Measurements from ENCODE around the gene SPSB3.
"Not testable (repeated sequence)": the region's sequence is repeated elsewhere in the genome, so short reads cannot be mapped to it uniquely, and the experiment has no call there.

The SPSB3 gene

GRCh38 chr16:1800701-1801100, 18.3 kb upstream of the SPSB3 start:
- H3K4me1 ChIP-seq (ENCODE audit: insufficient read depth, low read length) = no peaks in the 10 kb centered on the region
- no peaks in the 10 kb centered on the region for H3K36me3 ChIP-seq (ENCODE audit: insufficient read depth, low read length)
- H3K9me3 ChIP-seq (ENCODE audit: control insufficient read depth, insufficient read depth, low read length) = peaks cover 3% of the 10 kb centered on the region
- no peak overlapping the region for H3K9ac ChIP-seq (ENCODE audit: low read depth, low read length)

DNA sequence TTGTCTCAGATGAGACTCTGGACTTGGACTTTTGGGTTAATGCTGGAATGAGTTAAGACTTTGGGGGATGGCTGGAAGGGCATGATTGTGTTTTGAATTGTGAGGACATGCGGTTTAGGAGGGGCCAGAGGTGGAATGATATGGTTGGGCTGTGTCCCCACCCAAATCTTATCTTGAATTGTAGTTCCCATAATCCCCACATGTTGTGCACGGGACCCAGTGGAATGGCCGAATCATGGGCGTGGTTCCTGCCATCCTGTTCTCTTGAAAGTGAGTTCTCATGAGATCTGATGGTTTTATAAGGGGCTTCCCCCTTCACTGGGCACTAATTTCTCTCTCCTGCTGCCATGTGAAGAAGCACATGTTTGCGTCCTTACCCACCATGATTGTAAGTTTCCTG, 16.9 kb upstream of the SPSB3 start:
- H3K9me3 ChIP-seq (ENCODE audit: control insufficient read depth, insufficient read depth, low read length); H3K4me1 ChIP-seq (ENCODE audit: insufficient read depth, low read length); H3K36me3 ChIP-seq (ENCODE audit: insufficient read depth, low read length); H3K9ac ChIP-seq (ENCODE audit: low read depth, low read length): not testable (repeated sequence)

GRCh38 chr16:1794908-1795666, 12.7 kb upstream of the SPSB3 start:
- H3K4me1 ChIP-seq (ENCODE audit: insufficient read depth, low read length) = no peaks in the 10 kb centered on the region
- no peaks in the 10 kb centered on the region for H3K36me3 ChIP-seq (ENCODE audit: insufficient read depth, low read length)
- H3K9ac ChIP-seq (ENCODE audit: low read depth, low read length) = no peak overlapping the region
- peaks cover 3% of the 10 kb centered on the region for H3K9me3 ChIP-seq (ENCODE audit: control insufficient read depth, insufficient read depth, low read length)

- Histone ChIP-seq H3K9ac (ENCODE audit: low read depth, low read length) (no peak overlapping the region), H3K9me3 (ENCODE audit: control insufficient read depth, insufficient read depth, low read length) (peaks cover 3% of the 10 kb centered on the region), H3K4me1 (ENCODE audit: insufficient read depth, low read length) (no peaks in the 10 kb centered on the region), H3K36me3 (ENCODE audit: insufficient read depth, low read length) (no peaks in the 10 kb centered on the region)
Measured at GRCh38 chr16:1794221-1794871, 12.0 kb upstream of the SPSB3 start.

DNA sequence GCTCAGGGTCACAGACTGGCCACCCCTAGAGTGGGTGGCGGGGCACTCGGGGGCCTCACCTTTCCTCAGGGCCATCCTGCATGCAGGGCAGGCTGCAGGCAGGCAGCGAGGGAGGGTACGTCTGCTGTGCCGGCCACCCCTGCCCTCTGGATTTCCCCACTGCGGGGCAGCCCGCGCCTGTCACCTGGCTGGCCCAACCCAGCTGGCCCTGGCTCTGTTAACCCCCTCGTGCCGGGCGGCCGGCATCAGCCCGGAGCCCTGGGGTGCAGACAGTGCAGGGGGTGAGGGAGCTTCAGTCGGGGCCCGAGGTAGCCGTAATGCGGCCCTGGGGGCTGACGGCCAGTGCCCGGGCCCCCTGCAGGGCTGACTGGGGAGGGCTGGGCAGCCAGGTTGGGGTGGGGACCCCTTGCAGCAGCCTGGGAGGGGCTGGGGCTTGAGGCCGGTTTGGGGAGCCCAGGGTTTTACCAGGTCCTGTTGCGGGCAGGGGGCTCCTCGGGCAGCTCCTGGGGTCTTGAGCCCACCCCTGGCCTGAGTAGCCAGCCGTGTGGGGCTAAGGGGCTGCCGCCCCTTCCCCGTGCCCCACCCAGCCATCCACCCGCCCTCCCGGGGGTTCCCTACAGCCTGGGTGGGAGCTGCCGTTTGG, 11.3 kb upstream of the SPSB3 start, which contains the start of gene IGFALS:
Gene IGFALS (minus strand): TSS at position 128 of the 643 bp plus-strand sequence. CDS start 53 bp downstream, at position 75.
- Histone ChIP-seq H3K4me1 (ENCODE audit: insufficient read depth, low read length) (no peaks in the 10 kb centered on the region), H3K36me3 (ENCODE audit: insufficient read depth, low read length) (no peaks in the 10 kb centered on the region), H3K9me3 (ENCODE audit: control insufficient read depth, insufficient read depth, low read length) (peaks cover 3% of the 10 kb centered on the region), H3K9ac (ENCODE audit: low read depth, low read length) (no peak within 1 kb of the TSS)

- H3K36me3 ChIP-seq (ENCODE audit: insufficient read depth, low read length) = no peaks in the 10 kb centered on the region
- peaks cover 2% of the 10 kb centered on the region for H3K9me3 ChIP-seq (ENCODE audit: control insufficient read depth, insufficient read depth, low read length)
- no peak overlapping the region for H3K9ac ChIP-seq (ENCODE audit: low read depth, low read length)
- H3K4me1 ChIP-seq (ENCODE audit: insufficient read depth, low read length) = no peaks in the 10 kb centered on the region
Measured at GRCh38 chr16:1792836-1793577, 10.6 kb upstream of the SPSB3 start.

- Histone ChIP-seq H3K4me1 (ENCODE audit: insufficient read depth, low read length) (no peaks in the 10 kb centered on the region), H3K9ac (ENCODE audit: low read depth, low read length) (no peak overlapping the region), H3K36me3 (ENCODE audit: insufficient read depth, low read length) (no peaks in the 10 kb centered on the region), H3K9me3 (ENCODE audit: control insufficient read depth, insufficient read depth, low read length) (no peaks in the 10 kb centered on the region)
Measured at GRCh38 chr16:1791943-1792812, 9.8 kb upstream of the SPSB3 start.

DNA sequence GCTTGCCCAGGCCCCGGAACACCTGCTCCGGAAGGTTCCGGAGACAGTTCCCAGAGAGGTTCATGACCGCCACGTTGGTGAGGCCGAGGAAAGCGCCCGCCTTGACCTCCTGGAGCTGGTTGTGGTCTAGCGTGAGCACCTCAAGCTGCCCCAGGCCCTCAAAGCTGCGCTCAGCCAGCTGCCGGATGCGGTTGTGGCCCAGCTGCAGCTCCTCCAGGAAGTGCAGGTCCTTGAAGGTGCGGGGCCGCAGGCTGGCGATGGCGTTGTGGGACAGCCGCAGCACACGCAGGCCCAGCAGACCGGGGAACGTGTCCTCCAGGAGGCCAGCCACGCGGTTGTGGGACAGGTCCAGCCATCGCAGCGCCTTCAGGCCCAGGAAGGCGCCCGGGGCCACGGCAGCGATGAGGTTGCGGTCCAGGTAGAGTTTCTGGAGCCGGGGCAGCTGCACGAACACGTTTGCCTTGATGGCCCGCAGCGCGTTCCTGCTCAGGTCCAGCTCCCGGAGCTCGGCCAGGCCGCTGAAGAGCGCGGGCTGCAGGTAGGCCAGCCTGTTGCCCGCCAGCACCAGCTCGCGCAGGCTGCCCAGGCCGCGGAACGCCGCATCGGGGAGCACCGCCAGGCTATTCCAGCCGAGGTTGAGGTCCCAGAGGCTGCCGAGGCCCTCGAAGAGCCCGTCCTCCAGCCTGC, 9.0 kb upstream of the SPSB3 start:
- Histone ChIP-seq H3K9ac (ENCODE audit: low read depth, low read length) (no peak overlapping the region), H3K9me3 (ENCODE audit: control insufficient read depth, insufficient read depth, low read length) (no peaks in the 10 kb centered on the region), H3K4me1 (ENCODE audit: insufficient read depth, low read length) (no peaks in the 10 kb centered on the region), H3K36me3 (ENCODE audit: insufficient read depth, low read length) (no peaks in the 10 kb centered on the region)

GRCh38 chr16:1790611-1791255, 8.4 kb upstream of the SPSB3 start:
- H3K9me3 ChIP-seq (ENCODE audit: control insufficient read depth, insufficient read depth, low read length) = no peaks in the 10 kb centered on the region

GRCh38 chr16:1790261-1790610, 7.9 kb upstream of the SPSB3 start:
- Histone ChIP-seq H3K9me3 (ENCODE audit: control insufficient read depth, insufficient read depth, low read length) (no peaks in the 10 kb centered on the region), H3K4me1 (ENCODE audit: insufficient read depth, low read length) (no peaks in the 10 kb centered on the region), H3K9ac (ENCODE audit: low read depth, low read length) (no peak overlapping the region), H3K36me3 (ENCODE audit: insufficient read depth, low read length) (no peaks in the 10 kb centered on the region)

More at GRCh38 chr16:1790611-1791255, 8.4 kb upstream of the SPSB3 start:
- no peak overlapping the region for H3K9ac ChIP-seq (ENCODE audit: low read depth, low read length)
- no peaks in the 10 kb centered on the region for H3K36me3 ChIP-seq (ENCODE audit: insufficient read depth, low read length)
- H3K4me1 ChIP-seq (ENCODE audit: insufficient read depth, low read length) = no peaks in the 10 kb centered on the region

- H3K9me3 ChIP-seq (ENCODE audit: control insufficient read depth, insufficient read depth, low read length) = no peaks in the 10 kb centered on the region
- H3K36me3 ChIP-seq (ENCODE audit: insufficient read depth, low read length) = no peaks in the 10 kb centered on the region
- no peak overlapping the region for H3K9ac ChIP-seq (ENCODE audit: low read depth, low read length)
- H3K4me1 ChIP-seq (ENCODE audit: insufficient read depth, low read length) = no peaks in the 10 kb centered on the region
Measured at GRCh38 chr16:1789643-1790045, 7.3 kb upstream of the SPSB3 start.

DNA sequence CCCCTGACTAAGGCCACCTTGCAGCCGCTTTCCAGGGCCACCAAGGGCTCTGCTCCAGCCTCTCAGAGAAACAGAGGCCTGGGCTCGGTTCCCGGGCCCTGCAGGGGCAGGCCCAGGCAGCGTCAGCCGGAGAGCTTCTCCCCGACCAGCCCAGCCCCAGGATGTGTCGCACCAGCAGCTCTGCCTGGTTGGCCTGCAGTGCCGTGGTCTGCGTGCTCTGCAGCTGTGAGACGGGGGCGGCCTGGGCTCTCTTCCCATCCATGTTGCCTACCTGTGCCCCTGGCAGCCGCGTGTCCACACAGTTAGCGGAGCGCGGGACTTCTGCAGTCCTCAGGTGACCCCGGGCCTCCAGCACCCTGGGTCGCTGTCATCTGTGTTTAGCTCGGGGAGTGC, 6.3 kb upstream of the SPSB3 start:
- H3K9ac ChIP-seq (ENCODE audit: low read depth, low read length) = no peak overlapping the region
- H3K9me3 ChIP-seq (ENCODE audit: control insufficient read depth, insufficient read depth, low read length) = no peaks in the 10 kb centered on the region
- no peaks in the 10 kb centered on the region for H3K36me3 ChIP-seq (ENCODE audit: insufficient read depth, low read length)
- no peaks in the 10 kb centered on the region for H3K4me1 ChIP-seq (ENCODE audit: insufficient read depth, low read length)

- Histone ChIP-seq H3K9ac (ENCODE audit: low read depth, low read length) (no peak overlapping the region), H3K36me3 (ENCODE audit: insufficient read depth, low read length) (no peaks in the 10 kb centered on the region), H3K4me1 (ENCODE audit: insufficient read depth, low read length) (no peaks in the 10 kb centered on the region), H3K9me3 (ENCODE audit: control insufficient read depth, insufficient read depth, low read length) (no peaks in the 10 kb centered on the region)
Measured at GRCh38 chr16:1788095-1788707, 5.8 kb upstream of the SPSB3 start.

All from ES-I3 (cell line).